HL-60/S4 treated with retinoic acid at 250 ng/mL for 4 days and 3 days (cell line): ENCODE results near the gene ADSL.
"Not testable (repeated sequence)": the region's sequence is repeated elsewhere in the genome, so short reads cannot be mapped to it uniquely, and the experiment has no call there.

Experiments used
- in situ Hi-C: fragments of 300-500 bp; cut with MboI; formaldehyde crosslinking; loops from 2 replicates; pipeline ENCODE4 v1.7.0; 2022; ENCODE audit warnings: low sequenced_read_pairs

Gene ADSL

DNA sequence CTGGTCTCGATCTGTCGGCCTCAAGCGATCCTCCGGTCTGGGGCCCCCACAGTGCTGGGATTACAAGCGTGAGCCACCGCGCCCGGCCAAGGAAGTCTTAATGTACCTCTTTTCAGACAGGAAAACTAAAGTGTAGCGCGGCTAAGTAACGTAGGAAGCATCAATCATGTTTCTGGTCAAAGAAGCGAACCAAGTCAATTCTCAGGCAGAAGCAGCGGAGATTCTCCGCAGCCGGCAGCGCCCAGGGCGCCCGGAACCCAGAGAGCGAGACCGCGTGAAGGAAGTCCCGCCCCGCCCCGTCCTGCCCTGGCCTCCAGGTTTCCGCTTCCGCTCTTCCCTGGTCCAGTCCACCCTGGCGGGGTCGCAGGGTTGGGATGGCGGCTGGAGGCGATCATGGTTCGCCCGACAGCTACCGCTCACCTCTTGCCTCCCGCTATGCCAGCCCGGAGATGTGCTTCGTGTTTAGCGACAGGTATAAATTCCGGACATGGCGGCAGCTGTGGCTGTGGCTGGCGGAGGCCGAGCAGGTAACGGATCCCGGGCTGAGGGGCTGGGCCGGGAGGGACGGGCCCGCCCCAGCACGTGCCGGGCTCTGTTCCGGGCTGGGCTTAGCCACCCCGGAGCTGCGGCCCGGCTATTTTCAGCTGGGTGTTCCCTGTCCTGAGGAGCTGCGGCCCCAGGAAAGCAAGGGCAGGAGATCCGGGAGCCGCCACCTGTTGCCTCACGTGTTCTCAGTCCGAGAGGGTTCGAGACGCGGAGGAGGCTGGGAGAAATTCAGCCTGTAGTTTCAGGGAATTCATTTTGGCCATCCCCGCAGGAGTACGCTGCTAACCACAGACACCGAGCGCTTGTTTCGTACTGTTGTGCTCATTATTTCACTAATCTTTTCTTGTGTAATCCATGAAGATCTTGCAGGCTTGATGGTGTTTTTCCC is at the start of gene ADSL:
Gene ADSL (plus strand): TSS at position 316 of the 934 bp plus-strand sequence. CDS start 59 bp downstream, at position 375.
- in situ Hi-C loops, result loop anchor here (25.0 kb wide), 1 partner anchor 809 kb away; the partner anchor contains the start of gene RPS19BP1

DNA sequence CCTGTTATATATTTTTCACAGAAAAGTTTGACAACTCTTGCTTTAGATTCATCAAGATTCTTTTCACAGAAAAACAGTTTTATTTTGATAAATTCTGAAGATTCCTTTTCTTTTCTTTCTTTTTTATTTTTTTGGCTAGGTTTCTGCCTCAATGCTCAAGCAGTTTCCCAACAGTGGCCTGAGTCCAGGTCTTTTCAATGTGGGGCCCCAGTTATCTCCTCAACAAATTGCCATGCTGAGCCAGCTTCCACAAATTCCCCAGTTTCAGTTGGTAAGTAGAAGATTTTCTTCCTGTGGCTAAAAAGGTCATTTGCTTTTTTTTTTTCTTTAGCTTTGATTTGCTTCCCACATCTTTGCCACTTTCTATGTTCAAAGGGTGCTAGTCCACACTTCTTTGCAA is 46.0 kb upstream of the ADSL start:
- in situ Hi-C loops, result no loop called here

DNA sequence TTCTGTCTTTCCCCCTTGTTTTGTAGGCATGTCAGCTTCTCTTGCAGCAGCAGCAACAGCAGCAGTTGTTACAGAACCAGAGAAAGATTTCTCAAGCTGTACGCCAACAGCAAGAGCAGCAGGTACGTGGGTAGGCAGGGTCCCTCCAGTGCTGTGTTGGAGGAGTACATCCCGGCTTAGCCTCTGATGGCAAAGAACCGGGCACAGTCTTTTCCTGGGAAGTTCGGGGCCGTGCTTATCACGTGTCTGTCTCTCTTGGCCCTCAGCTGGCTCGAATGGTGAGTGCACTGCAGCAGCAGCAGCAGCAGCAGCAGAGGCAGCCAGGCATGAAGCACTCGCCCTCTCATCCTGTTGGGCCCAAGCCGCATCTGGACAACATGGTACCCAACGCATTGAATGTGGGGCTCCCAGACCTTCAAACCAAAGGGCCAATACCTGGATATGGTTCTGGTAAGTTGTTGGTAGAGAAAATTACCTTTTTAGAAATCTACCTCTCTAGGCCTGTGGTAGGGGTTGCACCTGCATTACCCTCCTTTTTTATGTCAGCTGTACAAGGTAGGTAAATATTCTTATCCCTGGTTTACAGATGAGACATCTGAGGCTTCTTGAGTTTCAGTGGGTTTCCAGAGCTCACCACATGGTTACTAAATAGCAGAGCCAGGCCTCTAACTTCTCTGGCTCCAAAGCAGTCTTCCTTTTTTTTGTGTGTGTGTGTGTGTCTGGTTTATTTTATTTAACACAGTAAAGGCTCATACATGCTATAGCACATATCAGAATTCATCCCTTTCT is 45.2 kb upstream of the ADSL start:
- in situ Hi-C loops, result no loop called here

DNA sequence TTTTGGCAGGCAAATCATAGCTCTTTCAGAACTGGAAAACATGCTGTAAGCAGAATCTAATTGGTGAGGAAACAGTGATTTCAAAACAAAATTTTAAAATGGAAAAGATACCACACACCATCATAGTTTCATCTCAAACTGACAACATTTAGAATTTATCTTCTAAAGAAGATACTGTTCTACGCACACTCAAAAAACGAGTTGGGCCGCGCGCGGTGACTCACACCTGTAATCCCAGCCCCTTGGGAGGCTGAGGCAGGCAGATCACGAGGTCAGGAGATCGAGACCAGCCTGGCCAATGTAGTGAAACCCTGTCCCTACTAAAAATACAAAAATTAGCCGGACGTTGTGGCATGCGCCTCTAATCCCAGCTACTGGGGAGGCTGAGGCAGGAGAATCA is 44.2 kb upstream of the ADSL start:
- in situ Hi-C loops, result no loop called here

DNA sequence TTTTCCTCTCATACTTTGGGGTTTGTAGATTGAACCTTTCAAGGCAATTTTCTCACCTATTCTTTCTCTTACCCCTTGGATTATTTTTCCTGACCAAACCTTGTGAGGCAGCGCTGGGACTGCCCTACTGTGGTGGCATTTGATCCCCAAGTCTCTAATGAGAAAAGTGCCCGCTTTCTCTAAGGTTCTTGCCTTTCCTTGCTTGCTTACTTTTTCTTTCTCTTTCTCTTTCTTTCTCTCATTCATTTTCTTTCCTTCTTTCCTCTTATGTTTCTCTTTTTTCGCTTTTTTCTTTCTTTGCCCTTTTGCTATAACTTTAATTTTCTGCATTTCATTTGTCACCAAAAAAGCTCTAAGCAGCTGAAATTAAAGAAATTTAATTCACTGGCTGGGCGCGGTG is 40.7 kb upstream of the ADSL start:
- in situ Hi-C loops, result no loop called here

- in situ Hi-C loops, result no loop called here
These were observed 37.2 kb upstream of the ADSL start for GRCh38 chr22:40308999-40309573.

GRCh38 chr22:40309631-40310030 is 36.7 kb upstream of the ADSL start:
- in situ Hi-C loops, result no loop called here

DNA sequence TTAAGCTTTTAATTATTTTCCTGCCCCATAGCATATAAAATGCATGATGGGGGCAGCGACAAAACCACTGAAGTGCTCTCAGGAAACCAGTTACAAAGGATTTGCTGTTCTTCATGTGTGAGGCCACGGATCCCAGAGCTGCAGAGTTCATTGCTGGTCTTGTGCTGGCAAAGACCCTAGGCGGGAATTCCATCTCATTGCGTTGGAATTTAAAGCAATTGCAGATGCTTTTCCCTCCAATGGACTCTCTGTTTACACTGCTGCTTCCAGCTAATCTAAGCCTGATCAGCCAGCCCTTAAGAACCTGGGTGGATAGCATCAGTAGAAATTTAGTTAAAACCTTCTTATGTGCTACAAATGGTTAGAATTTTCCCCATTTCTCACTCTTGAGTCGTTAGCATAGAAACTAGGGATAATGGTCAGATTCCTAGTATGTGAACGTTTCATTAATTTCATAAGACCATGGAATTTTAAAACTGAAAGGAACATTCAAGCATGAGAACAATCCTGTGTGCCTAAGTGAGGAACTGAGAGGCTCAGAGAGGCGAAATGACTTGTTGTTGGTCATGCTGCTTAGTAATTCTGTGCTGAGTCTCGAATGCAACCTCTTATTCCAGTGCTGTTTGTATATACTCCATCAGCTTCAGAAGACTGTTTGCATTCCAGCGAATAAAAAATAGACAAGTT is 36.1 kb upstream of the ADSL start:
- in situ Hi-C loops, result no loop called here

DNA sequence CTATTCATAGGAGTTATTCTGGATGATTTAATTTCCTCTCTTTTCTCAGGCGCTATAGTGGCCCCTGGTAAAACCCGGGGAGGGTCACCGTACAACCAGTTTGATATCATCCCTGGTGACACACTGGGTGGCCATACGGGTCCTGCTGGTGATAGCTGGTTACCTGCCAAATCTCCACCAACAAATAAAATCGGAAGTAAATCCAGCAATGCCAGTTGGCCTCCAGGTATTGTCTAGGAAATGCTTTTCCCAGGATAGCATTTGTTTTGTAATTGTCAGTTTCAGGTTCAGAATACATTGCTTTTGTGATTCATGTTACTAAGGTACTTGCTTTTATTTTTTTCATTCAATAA is 35.6 kb upstream of the ADSL start:
- in situ Hi-C loops, result no loop called here

DNA sequence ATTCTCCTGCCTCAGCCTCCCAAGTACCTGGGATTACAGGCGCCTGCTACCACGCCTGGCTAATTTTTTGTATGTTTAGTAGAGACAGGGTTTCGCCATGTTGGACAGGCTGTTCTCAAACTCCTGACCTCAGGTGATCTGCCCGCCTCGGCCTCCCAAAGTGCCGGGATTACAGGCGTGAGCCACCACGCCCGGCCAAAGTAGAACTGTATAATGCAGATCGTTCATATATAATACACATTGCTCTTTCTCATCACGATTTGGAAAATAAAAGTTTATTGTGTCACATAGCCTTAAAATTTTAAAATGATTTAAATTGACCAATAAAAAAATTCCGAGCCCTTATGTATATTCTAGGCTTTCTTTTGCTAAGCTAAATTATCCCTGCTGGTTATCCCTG is 34.7 kb upstream of the ADSL start:
- in situ Hi-C loops, result not testable (repeated sequence)

GRCh38 chr22:40312050-40312449 is 34.2 kb upstream of the ADSL start:
- in situ Hi-C loops, result no loop called here

DNA sequence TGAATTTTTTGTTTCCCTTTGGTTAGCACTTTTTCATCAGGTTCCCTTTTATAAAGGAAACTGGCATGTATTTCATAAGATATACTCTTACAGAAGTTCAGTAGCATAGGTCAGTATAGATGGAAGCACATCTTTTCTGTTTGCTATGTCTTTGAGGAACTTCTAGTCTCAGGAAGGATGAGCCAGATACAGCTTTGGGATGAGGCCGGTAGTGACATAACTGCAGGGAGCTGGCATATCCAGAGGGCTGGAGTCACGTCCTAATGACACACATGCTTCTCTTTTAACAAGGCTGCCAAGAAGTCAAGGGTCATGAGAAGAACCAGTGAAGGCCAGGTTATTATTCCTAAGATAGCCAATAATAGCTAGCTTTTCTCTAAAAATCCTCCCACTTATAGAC is 33.3 kb upstream of the ADSL start:
- in situ Hi-C loops, result no loop called here

GRCh38 chr22:40314041-40314440 is 32.3 kb upstream of the ADSL start:
- in situ Hi-C loops, result no loop called here

- in situ Hi-C loops, result no loop called here
These were observed 25.6 kb upstream of the ADSL start for GRCh38 chr22:40320687-40321086.

DNA sequence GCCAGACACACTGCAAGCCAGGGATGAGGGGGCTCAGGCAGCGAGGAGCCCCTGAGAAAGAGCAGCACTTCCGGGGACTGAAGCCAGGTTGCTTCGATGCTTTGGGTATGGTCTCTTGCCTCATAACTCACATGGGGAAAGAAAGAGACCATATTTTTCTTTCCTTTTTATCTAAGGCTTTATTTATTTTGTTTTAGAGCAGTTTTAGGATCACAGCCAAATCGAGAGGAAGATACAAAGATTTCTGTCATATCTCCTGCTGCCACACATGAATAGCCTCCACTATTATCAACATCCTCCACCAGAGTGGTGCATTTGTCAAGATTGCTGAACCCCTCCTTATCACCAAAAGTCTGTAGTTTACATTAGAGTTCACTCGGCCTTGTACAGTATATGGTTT is 24.3 kb upstream of the ADSL start:
- in situ Hi-C loops, result no loop called here

GRCh38 chr22:40322818-40323447 is 23.4 kb upstream of the ADSL start:
- in situ Hi-C loops, result no loop called here

DNA sequence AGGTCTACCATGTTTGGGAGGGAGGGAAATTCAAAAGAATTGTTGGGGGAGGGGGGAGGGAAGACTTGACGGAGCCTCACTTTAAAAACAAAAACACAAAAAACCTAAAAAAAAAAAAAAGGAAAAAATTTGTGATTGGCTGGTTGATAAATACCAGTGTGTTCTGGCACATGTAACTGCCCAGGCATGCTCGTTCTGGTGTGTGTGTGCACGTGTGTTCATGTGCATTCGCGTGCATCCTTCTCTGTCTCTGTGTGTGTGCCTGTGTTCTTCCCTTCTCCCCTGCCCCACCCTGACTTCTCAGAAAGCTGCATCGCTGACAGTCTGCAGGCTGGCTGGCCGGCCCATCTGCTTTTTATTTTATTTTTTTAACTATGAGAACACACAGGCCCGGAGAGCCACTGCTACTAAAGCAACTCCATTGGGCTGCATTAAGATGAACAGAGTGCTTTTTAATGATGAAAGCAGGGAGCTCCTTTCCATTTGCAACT is 22.6 kb upstream of the ADSL start:
- in situ Hi-C loops, result no loop called here

DNA sequence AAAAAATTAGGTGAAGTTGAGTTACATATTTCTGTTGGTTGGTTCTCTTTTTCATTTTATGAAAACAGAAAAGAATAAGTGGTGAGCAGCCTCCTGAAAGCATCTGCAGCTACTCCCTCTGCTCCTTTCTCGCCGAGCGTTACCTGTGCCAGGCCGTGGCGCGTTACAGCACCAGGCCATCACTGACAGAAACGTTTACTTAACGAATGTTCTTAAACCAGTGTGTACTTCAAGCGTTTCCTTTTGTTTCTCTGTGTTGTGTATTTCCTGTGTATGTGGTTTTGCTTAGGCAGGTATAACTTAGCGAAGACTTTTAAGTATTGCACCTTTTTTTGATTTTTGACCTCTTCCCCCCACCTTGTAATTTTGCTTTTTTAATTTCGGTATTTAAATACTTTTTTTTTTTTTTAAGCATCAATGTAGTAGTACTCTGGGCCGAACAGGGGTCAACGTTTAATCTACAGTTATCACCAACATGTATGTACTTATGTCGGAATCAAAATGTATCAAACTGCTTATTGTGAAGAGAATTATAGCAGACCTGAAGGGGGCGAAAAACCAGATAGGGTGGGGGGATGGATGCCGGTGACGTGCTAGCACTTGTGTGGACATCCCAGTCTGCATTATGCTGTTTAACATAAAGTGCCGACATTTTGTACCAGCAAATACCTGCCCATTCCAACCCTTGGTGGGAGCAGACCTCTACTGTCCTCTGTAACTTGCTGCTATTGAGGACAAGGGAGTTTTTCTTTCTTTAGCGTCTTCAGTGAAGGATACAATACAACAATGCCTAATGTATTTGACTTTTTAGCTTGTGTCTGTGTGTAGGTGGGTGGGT is 21.6 kb upstream of the ADSL start:
- in situ Hi-C loops, result loop anchor here (25.0 kb wide), 1 partner anchor 787 kb away; the partner anchor contains the start of gene RPS19BP1

DNA sequence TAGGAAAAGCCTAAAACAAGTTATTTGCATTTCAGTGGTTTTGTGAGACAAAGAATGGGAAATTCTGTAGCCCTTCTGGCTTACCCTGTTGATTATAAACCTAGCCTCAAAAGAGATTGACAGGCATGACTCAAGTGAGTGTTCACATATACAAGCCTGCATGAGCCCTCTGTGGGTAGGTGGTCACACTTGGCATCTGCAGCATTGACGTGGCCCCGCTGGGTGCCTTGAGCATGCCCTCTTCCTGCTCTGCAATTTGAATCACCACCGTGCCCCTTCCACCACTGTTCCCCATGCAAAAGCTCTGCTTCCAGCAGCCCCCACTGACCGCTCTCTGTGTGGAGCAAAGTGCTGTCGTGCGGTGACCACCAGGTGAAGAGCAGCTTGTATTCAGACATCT is 21.0 kb upstream of the ADSL start:
- in situ Hi-C loops, result loop anchor here (25.0 kb wide), 1 partner anchor 788 kb away; the partner anchor contains the start of gene RPS19BP1
